Liver (tissue), 2 donors: ENCODE data around the gene FGFRL1.

ENCODE experiments used
- ATF3 ChIP-seq: IDR thresholded peaks from 2 replicates; pipeline ENCODE4 v1.6.1; 2016; ENCODE audit warnings: antibody characterized with exemption
- FOXA1 ChIP-seq: IDR thresholded peaks from 2 replicates; pipeline ENCODE4 v1.6.1; 2016; ENCODE audit warnings: antibody characterized with exemption
- donor health status: healthy.

- TF ChIP-seq FOXA1 (no peak), ATF3 (no peak)
Observed at GRCh38 chr4:1004557-1005485, 6.6 kb upstream of the FGFRL1 start.
